ENCODE measurements around the gene ALDH4A1. TPM values are rescaled to one million over a fixed set of nuclear protein-coding genes. Genes with fewer than 3 reads are reported as not detected.

The ALDH4A1 gene
- total and polyA plus RNA-seq, 10 of the 15 experiments (the other 5 are each of a cell fraction or from before 2014, with no cell fraction given), result 0.06 to 25.5 (median 13.0) TPM

DNA sequence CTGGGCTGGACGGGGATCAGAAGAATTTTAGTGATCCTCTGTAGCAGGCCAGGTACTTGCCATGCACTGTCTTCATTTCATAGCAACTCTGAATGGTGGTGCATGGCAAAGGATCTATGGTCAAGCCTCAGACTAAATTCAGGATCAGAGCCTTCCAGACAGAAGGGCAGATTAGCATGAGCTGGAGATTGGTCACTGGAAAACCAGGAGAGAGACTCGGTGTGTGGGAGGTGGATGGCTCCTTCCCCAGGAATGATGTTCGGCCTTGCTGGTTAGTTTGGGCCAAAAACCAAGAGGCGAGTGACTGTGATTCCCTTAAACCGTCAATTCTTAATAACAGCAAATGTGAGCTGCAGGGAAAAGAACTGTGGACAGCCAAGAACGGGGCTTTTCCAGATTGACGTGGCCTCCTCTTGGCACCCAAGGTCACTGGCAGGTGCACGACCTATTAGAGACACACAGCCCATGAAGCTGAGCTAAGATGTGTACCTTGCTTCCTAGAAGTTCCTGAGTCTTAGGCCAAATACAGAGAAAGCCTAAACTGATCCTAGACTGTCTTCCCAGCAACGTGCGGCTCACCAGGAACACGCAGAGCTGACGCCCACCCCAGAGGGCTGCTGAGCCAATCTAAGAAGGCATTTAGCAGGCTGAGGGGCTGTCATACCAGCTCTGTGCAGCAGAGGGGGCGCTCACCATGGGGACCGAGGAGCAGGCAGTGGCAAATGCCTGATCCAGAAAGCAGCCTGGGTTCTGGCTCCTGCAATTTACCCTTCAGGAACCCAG, 18.5 kb downstream of the ALDH4A1 start:
- in situ Hi-C loops (cut with MboI), result no loop called here
- POLR2A ChIA-PET, result no interaction called here

More for the DNA sequence above, 18.5 kb downstream of the ALDH4A1 start:
- 40% methylated on average over 14 of the region's 14 CpGs for WGBS (ENCODE audit: insufficient coverage, insufficient replicate concordance, low lambda C conversion rate, missing lambda C conversion rate)
- Histone ChIP-seq H3K27ac (ENCODE audit: control insufficient read depth, insufficient read depth) (no peak overlapping the region), H3K27me3 (replicated peaks in 1 of 2; ENCODE audit: control insufficient read depth in 2 of 2, insufficient read depth in 2 of 2, low read length in 1 of 2) (no peaks in the 10 kb centered on the region), H3K9ac (ENCODE audit: control insufficient read depth, insufficient read depth, low read length) (no peak overlapping the region), H3K4me3 (no peak overlapping the region), H3K4me1 (ENCODE audit: control insufficient read depth, insufficient read depth, low read length) (no peaks in the 10 kb centered on the region), H3K79me2 (ENCODE audit: control insufficient read depth, insufficient read depth, low read length) (no peaks in the 10 kb centered on the region), H3K36me3 (ENCODE audit: control insufficient read depth in 2 of 2, insufficient read depth in 2 of 2, low read length in 1 of 2) (peaks cover 0 to 2% of the 10 kb centered on the region in 2 experiments; a peak in 2 of 4 replicates), H4K20me1 (ENCODE audit: control insufficient read depth, insufficient read depth) (no peaks in the 10 kb centered on the region), H2AFZ (ENCODE audit: control insufficient read depth, low read depth, low read length) (no peak overlapping the region), H3K4me2 (ENCODE audit: control insufficient read depth, insufficient read depth) (no peak overlapping the region), H3K9me3 (replicated peaks; ENCODE audit: control insufficient read depth, insufficient read depth, low read length) (no peaks in the 10 kb centered on the region)
- CTCF ChIA-PET, result interaction anchor here (0.6 to 3.4 kb wide), 37 partner anchors 8 to 767 kb away, joined by 3 to 23 read pairs (median 4); partner anchors contain the start of gene ALDH4A1
- SMC1A ChIA-PET (ENCODE audit: uncharacterized antibody, unreplicated experiment), result interaction anchor here (0.6 to 1.4 kb wide), 9 partner anchors 16 to 244 kb away, joined by 3 to 7 read pairs (median 4); no protein-coding TSS in a partner anchor
- FAIRE-seq (peak; percentile 84), ATAC-seq (peak; percentile 96), DNase-seq (ENCODE audit: low read depth, low spot score) (no peak)
- RAD21 ChIA-PET (ENCODE audit: unreplicated experiment), result interaction anchor here (0.8 to 1.6 kb wide), 9 partner anchors 19 to 230 kb away, joined by 3 to 9 read pairs (median 5); partner anchors contain the start of gene ALDH4A1
- TF ChIP-seq EED (IDR thresholded peaks at IDR 0.05; ENCODE audit: low read depth) (no peak), BHLHE40 (IDR thresholded peaks at IDR 0.05; ENCODE audit: borderline replicate concordance in 1 of 2, low read depth in 2 of 2, low read length in 1 of 2) (no peak), TCF3 (IDR thresholded peaks at IDR 0.05; ENCODE audit: borderline replicate concordance, insufficient read depth, low read depth, low read length) (no peak), LARP7 (IDR thresholded peaks at IDR 0.05) (0 out of 2 replicates have a peak, but pooled peaks have one; percentile 17), YY1 (IDR thresholded peaks at IDR 0.05; ENCODE audit: low read depth, low read length) (0 out of 2 replicates have a peak, but pooled peaks have one; percentile 37), RCOR1 (conservative IDR thresholded peaks at IDR 0.05; ENCODE audit: low read depth, low read length) (no peak), STAT1 (conservative IDR thresholded peaks at IDR 0.05) (no peak), BCL11A (IDR thresholded peaks at IDR 0.05; ENCODE audit: low read depth, low read length) (no peak), RAD21 (IDR thresholded peaks at IDR 0.05; ENCODE audit: insufficient read depth, low read depth, low read length) (peak; percentile 82), EGR1 (IDR thresholded peaks at IDR 0.05; ENCODE audit: borderline replicate concordance in 1 of 2, low read depth in 2 of 2, low read length in 2 of 2) (no peak), SMC3 (IDR thresholded peaks at IDR 0.05; ENCODE audit: borderline replicate concordance, low read length) (peak; percentile 74)
- TF ChIP-seq, protein P1, sequence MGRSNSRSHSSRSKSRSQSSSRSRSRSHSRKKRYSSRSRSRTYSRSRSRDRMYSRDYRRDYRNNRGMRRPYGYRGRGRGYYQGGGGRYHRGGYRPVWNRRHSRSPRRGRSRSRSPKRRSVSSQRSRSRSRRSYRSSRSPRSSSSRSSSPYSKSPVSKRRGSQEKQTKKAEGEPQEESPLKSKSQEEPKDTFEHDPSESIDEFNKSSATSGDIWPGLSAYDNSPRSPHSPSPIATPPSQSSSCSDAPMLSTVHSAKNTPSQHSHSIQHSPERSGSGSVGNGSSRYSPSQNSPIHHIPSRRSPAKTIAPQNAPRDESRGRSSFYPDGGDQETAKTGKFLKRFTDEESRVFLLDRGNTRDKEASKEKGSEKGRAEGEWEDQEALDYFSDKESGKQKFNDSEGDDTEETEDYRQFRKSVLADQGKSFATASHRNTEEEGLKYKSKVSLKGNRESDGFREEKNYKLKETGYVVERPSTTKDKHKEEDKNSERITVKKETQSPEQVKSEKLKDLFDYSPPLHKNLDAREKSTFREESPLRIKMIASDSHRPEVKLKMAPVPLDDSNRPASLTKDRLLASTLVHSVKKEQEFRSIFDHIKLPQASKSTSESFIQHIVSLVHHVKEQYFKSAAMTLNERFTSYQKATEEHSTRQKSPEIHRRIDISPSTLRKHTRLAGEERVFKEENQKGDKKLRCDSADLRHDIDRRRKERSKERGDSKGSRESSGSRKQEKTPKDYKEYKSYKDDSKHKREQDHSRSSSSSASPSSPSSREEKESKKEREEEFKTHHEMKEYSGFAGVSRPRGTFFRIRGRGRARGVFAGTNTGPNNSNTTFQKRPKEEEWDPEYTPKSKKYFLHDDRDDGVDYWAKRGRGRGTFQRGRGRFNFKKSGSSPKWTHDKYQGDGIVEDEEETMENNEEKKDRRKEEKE (IDR thresholded peaks at IDR 0.05), result no peak
- TF ChIP-seq, protein P2, sequence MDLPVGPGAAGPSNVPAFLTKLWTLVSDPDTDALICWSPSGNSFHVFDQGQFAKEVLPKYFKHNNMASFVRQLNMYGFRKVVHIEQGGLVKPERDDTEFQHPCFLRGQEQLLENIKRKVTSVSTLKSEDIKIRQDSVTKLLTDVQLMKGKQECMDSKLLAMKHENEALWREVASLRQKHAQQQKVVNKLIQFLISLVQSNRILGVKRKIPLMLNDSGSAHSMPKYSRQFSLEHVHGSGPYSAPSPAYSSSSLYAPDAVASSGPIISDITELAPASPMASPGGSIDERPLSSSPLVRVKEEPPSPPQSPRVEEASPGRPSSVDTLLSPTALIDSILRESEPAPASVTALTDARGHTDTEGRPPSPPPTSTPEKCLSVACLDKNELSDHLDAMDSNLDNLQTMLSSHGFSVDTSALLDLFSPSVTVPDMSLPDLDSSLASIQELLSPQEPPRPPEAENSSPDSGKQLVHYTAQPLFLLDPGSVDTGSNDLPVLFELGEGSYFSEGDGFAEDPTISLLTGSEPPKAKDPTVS (IDR thresholded peaks at IDR 0.05; ENCODE audit: low read depth, low read length), result no peak
- TF ChIP-seq, protein P3, sequence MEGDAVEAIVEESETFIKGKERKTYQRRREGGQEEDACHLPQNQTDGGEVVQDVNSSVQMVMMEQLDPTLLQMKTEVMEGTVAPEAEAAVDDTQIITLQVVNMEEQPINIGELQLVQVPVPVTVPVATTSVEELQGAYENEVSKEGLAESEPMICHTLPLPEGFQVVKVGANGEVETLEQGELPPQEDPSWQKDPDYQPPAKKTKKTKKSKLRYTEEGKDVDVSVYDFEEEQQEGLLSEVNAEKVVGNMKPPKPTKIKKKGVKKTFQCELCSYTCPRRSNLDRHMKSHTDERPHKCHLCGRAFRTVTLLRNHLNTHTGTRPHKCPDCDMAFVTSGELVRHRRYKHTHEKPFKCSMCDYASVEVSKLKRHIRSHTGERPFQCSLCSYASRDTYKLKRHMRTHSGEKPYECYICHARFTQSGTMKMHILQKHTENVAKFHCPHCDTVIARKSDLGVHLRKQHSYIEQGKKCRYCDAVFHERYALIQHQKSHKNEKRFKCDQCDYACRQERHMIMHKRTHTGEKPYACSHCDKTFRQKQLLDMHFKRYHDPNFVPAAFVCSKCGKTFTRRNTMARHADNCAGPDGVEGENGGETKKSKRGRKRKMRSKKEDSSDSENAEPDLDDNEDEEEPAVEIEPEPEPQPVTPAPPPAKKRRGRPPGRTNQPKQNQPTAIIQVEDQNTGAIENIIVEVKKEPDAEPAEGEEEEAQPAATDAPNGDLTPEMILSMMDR (IDR thresholded peaks at IDR 0.05 in 2 of 3, conservative IDR thresholded peaks at IDR 0.05 in 1 of 3; ENCODE audit: control insufficient read depth in 2 of 3, extremely low read depth in 1 of 3, insufficient read depth in 1 of 3, low read depth in 3 of 3, low read length in 3 of 3), result peak; percentile 84 to 94 (median 94)
- intact Hi-C loops (cut with micrococcal nuclease; ENCODE audit: unreplicated experiment), result loop anchor here (2.0 kb wide), 1 partner anchor 357 kb away; no protein-coding TSS in a partner anchor
- BruUV-seq (replicated peaks), result no TSS peak
